GM19455 (cell line): ENCODE results near the gene ENTR1.
"Not testable (repeated sequence)": the region's sequence is repeated elsewhere in the genome, so short reads cannot be mapped to it uniquely, and the experiment has no call there.

Experiments used
- ATAC-seq: cut with Tn5 transposase; IDR thresholded peaks from one replicate; pipeline ENCODE4 v1.9.1; 2021; ENCODE audit not compliant: unreplicated experiment

ENTR1 gene

DNA sequence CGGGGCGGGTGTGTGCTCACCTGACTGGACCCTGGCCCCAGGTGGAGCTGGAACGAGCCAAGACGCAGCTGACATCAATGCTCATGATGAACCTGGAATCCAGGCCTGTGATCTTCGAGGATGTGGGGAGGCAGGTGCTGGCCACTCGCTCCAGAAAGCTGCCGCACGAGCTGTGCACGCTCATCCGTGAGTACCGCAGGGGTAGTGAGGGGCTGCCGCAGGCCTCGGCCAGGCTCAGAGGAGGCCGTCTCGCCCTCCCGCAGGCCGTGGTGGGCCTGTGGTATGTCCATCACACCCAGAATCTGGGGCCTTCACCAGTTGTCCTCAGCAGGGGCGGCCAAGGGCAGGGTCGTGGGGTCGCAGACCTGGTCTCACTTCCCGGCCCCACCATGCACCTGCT, 11.4 kb upstream of the ENTR1 start:
- no peak for ATAC-seq

DNA sequence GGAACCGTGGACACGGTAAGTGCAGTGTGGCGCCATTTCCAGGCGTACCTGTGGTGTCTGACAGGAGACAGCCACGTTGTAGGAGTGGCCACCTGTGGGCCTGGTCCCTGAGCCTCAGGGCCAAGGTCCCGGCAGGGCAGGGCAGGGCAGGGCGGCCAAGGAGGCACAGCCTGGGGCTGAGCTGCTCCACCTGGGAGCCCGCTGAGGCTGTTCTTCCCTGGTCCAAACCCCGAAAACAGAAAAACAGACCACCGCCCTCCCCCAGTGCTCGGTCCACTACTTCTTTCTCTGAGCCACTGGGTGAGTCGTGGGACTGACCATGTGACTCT, 8.6 kb upstream of the ENTR1 start:
- no peak for ATAC-seq

DNA sequence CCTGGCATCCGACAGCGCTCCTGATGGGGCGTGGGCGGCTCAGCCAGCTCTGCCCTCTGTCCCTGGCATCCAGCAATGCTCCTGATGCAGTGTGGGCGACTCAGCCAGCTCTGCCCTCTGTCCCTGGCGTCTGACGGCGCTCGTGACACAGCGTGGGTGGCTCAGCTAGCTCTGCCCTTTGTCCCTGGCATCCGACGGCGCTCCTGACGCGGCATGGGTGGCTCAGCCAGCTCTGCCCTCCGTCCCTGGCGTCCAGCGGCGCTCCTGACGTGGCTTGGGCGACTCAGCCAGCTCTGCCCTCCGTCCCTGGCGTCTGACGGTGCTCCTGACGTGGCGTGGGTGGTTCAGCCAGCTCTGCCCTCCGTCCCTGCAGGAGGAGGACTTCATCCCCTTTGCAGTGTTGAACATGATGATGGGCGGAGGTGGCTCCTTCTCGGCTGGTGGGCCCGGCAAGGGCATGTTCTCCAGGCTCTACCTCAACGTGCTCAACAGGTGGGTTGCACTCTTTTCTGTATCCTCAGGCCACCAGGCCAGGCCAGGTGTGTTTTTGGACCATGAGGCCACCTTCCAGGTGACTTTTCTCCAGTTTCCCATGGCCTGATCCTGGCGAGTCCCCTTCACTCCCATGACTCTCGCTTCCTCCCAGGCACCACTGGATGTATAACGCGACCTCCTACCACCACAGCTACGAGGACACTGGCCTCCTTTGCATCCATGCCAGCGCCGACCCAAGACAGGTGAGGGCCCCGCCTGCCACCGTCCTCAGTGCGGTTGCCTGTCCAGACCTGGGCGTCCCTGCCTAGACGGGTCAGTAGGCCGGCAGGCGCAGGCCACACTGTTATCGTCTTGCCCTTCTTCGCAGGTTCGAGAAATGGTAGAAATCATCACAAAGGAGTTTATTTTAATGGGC, 8.0 kb upstream of the ENTR1 start:
- ATAC-seq = no peak

DNA sequence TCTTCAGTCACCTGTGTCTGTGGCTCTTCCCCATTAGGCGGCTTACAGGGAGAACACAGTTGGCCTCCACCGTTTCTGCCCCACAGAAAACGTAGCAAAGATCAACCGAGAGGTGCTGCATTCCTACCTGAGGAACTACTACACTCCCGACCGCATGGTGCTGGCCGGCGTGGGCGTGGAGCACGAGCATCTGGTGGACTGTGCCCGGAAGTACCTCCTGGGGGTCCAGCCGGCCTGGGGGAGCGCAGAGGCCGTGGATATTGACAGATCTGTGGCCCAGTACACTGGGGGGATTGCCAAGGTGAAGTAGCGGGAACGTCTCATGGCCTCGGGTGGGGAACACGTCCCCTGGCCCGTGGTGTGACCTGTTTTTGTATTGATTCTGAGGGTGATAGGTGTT, 6.5 kb upstream of the ENTR1 start:
- ATAC-seq = no peak

- no peak for ATAC-seq
These were observed 6.0 kb upstream of the ENTR1 start for GRCh38 chr9:136416427-136416826.

GRCh38 chr9:136412962-136413361, 2.5 kb upstream of the ENTR1 start:
- no peak for ATAC-seq

DNA sequence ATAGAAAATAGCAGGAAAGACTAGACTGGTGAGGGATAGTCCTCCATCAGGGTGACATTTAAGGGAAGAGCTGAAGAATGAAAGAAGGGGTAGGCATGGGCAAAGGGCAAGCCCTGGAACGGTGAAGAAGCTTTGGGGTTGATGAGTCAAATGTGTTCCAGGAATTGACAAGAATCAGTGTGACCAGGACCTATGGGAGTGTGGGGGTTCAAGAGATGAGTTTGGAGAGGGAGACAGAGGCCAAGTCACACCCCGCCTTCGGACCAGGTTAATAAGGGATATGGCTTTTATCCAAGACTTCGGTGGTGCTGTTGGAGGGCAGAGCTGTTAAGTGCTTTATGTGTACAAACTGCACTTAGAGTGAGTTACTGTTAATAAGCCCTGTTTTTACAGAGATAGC, 964 bp upstream of the ENTR1 start:
- ATAC-seq = no peak

GRCh38 chr9:136409557-136410455, 608 bp downstream of the ENTR1 start:
- ATAC-seq = peak; percentile 35

DNA sequence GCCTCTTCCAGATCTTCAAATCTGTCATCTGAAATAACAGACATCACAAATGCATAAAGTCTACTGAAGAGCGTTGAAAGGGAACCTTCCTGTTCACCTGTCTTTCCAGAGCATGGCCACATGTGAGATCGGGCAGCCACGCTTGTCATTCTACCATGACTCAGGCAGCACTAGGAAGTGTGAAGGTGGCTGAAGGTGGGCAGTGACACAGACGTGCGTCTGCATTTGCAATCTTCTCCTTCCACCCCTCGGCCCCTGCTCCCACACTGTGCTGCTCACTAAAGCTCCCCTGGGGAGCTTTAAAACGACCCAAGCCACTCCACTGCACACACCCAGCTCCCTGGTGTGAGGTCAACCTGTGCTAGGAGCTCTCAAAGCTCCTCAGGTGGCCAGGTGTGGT, 2.5 kb downstream of the ENTR1 start:
- no peak for ATAC-seq

GRCh38 chr9:136407061-136407460, 3.4 kb downstream of the ENTR1 start:
- ATAC-seq = not testable (repeated sequence)

- ATAC-seq = not testable (repeated sequence)
These were observed 4.5 kb downstream of the ENTR1 start for GRCh38 chr9:136405904-136406303.

DNA sequence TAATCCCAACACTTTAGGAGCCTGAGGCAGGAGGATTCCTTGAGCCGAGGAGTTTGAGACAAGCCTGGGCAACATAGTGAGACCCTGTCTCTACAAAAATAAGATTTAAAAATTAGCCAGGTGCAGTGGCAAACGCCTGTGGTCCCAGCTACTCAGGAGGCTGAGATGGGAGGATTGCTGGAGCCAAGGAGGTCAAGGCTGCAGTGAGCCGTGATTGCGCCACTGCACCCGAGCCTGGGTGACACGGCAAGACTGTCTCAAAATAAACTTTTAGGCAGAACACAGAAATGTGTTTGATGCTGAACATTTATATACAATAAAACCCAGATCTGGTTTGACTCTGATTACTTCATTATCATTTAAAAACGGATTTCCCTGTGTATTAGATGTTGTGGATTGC, 4.9 kb downstream of the ENTR1 start:
- ATAC-seq = no peak

DNA sequence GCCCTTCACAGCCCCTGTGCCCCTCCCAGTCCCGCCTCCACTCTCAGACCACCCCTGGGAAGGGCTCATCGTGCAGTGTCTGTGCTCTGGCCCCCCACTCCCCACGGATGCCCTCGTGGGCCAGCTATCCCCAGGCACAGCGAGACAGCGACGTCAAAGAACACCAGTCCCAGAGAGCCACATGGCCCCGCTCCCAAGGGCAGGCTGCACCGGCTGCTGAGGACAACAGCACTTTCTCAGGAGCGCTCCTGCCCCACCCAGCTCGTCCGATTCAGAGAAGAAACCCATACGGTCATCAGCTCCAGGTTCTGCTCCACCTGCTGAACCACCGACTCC, 5.6 kb downstream of the ENTR1 start:
- ATAC-seq = no peak

DNA sequence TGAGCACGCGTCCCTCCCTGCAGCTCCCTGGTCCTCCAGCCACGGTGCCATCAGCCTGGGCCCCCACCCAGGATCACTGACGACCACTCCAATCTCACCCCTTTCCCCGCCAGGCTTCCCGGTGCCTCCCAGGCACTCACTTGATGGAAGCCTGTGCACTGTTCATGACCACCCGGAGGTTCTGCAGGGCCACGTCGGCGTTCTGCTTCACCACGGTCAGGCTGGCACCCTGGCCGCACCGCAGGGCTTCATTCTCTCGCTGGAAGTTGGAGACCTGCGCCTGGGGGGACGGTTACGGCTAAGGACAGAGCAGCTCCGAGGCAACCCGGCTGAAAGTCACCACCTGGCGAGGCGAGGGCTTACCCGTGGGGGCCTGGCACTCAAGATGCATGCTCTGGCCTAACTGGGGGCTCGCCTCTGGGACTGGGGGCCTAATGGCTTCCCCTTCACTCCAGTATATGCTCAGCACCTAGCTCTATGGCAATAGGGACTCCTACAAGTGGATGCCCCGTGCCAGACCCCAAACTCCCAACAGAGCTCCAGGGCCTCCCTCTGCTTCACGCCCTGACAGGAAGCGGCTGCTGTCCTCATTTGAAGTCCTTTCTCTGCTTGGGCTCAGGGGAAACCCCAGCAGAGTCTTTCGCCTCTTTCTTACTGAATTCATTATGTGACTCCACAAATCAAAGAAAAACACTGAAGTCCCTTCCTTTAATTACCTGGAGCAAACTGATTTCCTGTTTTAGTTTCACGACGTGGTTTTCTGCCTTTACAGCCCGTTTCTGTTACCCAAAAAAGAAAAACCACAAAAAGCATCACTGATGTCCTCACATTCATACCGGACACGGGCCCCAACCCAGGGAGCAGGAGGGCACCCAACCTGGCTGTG, 6.3 kb downstream of the ENTR1 start:
- no peak for ATAC-seq

GRCh38 chr9:136403538-136403914, 6.9 kb downstream of the ENTR1 start:
- ATAC-seq = no peak

- no peak for ATAC-seq
These were observed 8.3 kb downstream of the ENTR1 start for GRCh38 chr9:136402067-136402466.

GRCh38 chr9:136401173-136401922, 9.1 kb downstream of the ENTR1 start:
- no peak for ATAC-seq

- peak; percentile 61 for ATAC-seq
These were observed 10.2 kb downstream of the ENTR1 start, which contains the start of gene SNAPC4 for GRCh38 chr9:136400038-136400834. SNAPC4 (minus strand) TSS chr9:136400170; CDS start chr9:136398428, 1,742 bp downstream.

- no peak for ATAC-seq
These were observed 11.0 kb downstream of the ENTR1 start for GRCh38 chr9:136399176-136400037.
